MCF 10A (cell line): Measurements from ENCODE around the gene ST6GALNAC2. TPM values are rescaled to one million over a fixed set of nuclear protein-coding genes. Genes with fewer than 3 reads are reported as not detected.
"Not testable (repeated sequence)": the region's sequence is repeated elsewhere in the genome, so short reads cannot be mapped to it uniquely, and the experiment has no call there.

Source experiments
- BruUV-seq: library from RNA; stranded (reverse); fragments of 400-500 nt; replicated peaks from 2 replicates; lab custom pipeline; 2021; lab: Mats Ljungman, UMichigan
- CTCF ChIA-PET: fragments of 300-600 bp; sonication (Branson Sonifier 250); formaldehyde crosslinking; extraction: SDS; loops from one replicate; lab custom pipeline; 2021; ENCODE audit warnings: antibody characterized with exemption, inconsistent platforms; lab: Yijun Ruan, JAX
- POLR2A ChIA-PET: fragments of 300-600, 350-650 bp; sonication (Branson Sonifier 250); formaldehyde crosslinking; extraction: SDS; loops from one replicate; lab custom pipeline; 2020; ENCODE audit warnings: antibody characterized with exemption, inconsistent platforms; lab: Yijun Ruan, JAX
- DNase-seq: peaks from one replicate; pipeline ENCODE4 v3.0.0-alpha.2; 2018; ENCODE audit not compliant: unreplicated experiment
- H3K27ac Mint-ChIP-seq: one replicate; pipeline ENCODE4 v1.8.0; 2022; ENCODE audit warnings: mild to moderate bottlenecking, low read depth, mixed read lengths; ENCODE audit not compliant: unreplicated experiment
- H3K27me3 Mint-ChIP-seq: one replicate; pipeline ENCODE4 v1.8.0; 2022; ENCODE audit warnings: mixed read lengths; ENCODE audit not compliant: insufficient read depth, unreplicated experiment
- H3K36me3 Mint-ChIP-seq: one replicate; pipeline ENCODE4 v1.8.0; 2022; ENCODE audit warnings: mild to moderate bottlenecking, moderate library complexity, mixed read lengths; ENCODE audit not compliant: insufficient read depth, unreplicated experiment
- H3K4me1 Mint-ChIP-seq: one replicate; pipeline ENCODE4 v1.8.0; 2022; ENCODE audit warnings: mixed read lengths; ENCODE audit not compliant: insufficient read depth, unreplicated experiment
- H3K4me3 Mint-ChIP-seq: one replicate; pipeline ENCODE4 v1.8.0; 2022; ENCODE audit warnings: mild to moderate bottlenecking, moderate library complexity, mixed read lengths; ENCODE audit not compliant: unreplicated experiment
- H3K9me3 Mint-ChIP-seq: one replicate; pipeline ENCODE4 v1.8.0; 2022; ENCODE audit warnings: mixed read lengths; ENCODE audit not compliant: unreplicated experiment
- CTCF ChIP-seq: fragments of 200-600 bp; IDR thresholded peaks from one replicate; pipeline ENCODE4 v1.8.0; 2022; ENCODE audit warnings: antibody characterized with exemption, mild to moderate bottlenecking; ENCODE audit not compliant: unreplicated experiment
- intact Hi-C: fragments of 100-400 bp; cut with micrococcal nuclease; formaldehyde crosslinking; loops from 2 replicates; pipeline ENCODE4 v1.14.1; 2022
- total RNA-seq: library from RNA; stranded (reverse); gene quantifications from 2 replicates; pipeline ENCODE4 v1.2.3, GENCODE V29; 2022

Gene ST6GALNAC2
- total RNA-seq, 1 experiment from 2014 or later = 7.7 TPM

- H3K9me3 Mint-ChIP-seq = no peaks in the 10 kb centered on the region
- no peak overlapping the region for H3K27ac Mint-ChIP-seq
Observed at GRCh38 chr17:76535788-76536510, 49.7 kb downstream of the ST6GALNAC2 start.

GRCh38 chr17:76534831-76535732 is 50.6 kb downstream of the ST6GALNAC2 start:
- DNase-seq = no peak
- CTCF ChIA-PET = interaction anchor here (2.0 kb wide), 1 partner anchor 12 kb away, joined by 6 read pairs; no protein-coding TSS in a partner anchor
- no peak overlapping the region for H3K27ac Mint-ChIP-seq
- H3K4me1 Mint-ChIP-seq = peaks cover 15% of the 10 kb centered on the region
- H3K4me3 Mint-ChIP-seq = no peak overlapping the region
- TF ChIP-seq CTCF = no peak
- intact Hi-C loops = no loop called here
- no peaks in the 10 kb centered on the region for H3K27me3 Mint-ChIP-seq
- POLR2A ChIA-PET = interaction anchor here (1.2 to 1.7 kb wide), 2 partner anchors 16 to 23 kb away, joined by 4 read pairs; no protein-coding TSS in a partner anchor
- no peaks in the 10 kb centered on the region for H3K36me3 Mint-ChIP-seq
- BruUV-seq = no TSS peak
- no peaks in the 10 kb centered on the region for H3K9me3 Mint-ChIP-seq

More at GRCh38 chr17:76535788-76536510, 49.7 kb downstream of the ST6GALNAC2 start:
- no peak for TF ChIP-seq CTCF
- peaks cover 12% of the 10 kb centered on the region for H3K4me1 Mint-ChIP-seq
- no peak overlapping the region for H3K4me3 Mint-ChIP-seq
- POLR2A ChIA-PET = interaction anchor here (1.2 to 1.7 kb wide), 2 partner anchors 15 to 22 kb away, joined by 4 read pairs; no protein-coding TSS in a partner anchor
- no TSS peak for BruUV-seq
- H3K36me3 Mint-ChIP-seq = no peaks in the 10 kb centered on the region
- CTCF ChIA-PET = interaction anchor here (0.7 to 2.0 kb wide), 2 partner anchors 13 to 583 kb away, joined by 3 to 6 read pairs; no protein-coding TSS in a partner anchor
- no peaks in the 10 kb centered on the region for H3K27me3 Mint-ChIP-seq
- intact Hi-C loops = no loop called here
- no peak for DNase-seq

- H3K27ac Mint-ChIP-seq, DNase-seq, BruUV-seq, H3K27me3 Mint-ChIP-seq, POLR2A ChIA-PET, H3K36me3 Mint-ChIP-seq, H3K9me3 Mint-ChIP-seq, H3K4me3 Mint-ChIP-seq, intact Hi-C loops: not testable (repeated sequence)
- CTCF ChIA-PET = interaction anchor here (1.6 kb wide), 1 partner anchor 11 kb away, joined by 3 read pairs; no protein-coding TSS in a partner anchor
- H3K4me1 Mint-ChIP-seq = peaks cover 18% of the 10 kb centered on the region
Observed at GRCh38 chr17:76533640-76534359, 51.9 kb downstream of the ST6GALNAC2 start.

- Mint-ChIP-seq H3K36me3 (no peaks in the 10 kb centered on the region), H3K27ac (no peak overlapping the region), H3K9me3 (no peaks in the 10 kb centered on the region), H3K27me3 (no peaks in the 10 kb centered on the region), H3K4me1 (peaks cover 18% of the 10 kb centered on the region), H3K4me3 (no peak overlapping the region)
- ChIA-PET CTCF (interaction anchor here (0.6 to 1.1 kb wide), 5 partner anchors 15 to 1989 kb away, joined by 3 to 5 read pairs (median 3); no protein-coding TSS in a partner anchor), POLR2A (interaction anchor here (1.1 to 4.5 kb wide), 4 partner anchors 19 to 204 kb away, joined by 3 to 29 read pairs (median 5); no protein-coding TSS in a partner anchor)
- intact Hi-C loops = no loop called here
- peak; percentile 57 for DNase-seq
- no peak for TF ChIP-seq CTCF
- BruUV-seq = no TSS peak
Observed at GRCh38 chr17:76532072-76532651, 53.5 kb downstream of the ST6GALNAC2 start.
